Omental fat pad (tissue), 4 donors: ENCODE measurements around the gene PTPRM. TPM values are rescaled to one million over a fixed set of nuclear protein-coding genes. Genes with fewer than 3 reads are reported as not detected.

Experiments used
- ATAC-seq: fragments of 150-250 bp; one replicate; pipeline ENCODE4 v1.9.1; 2016; ENCODE audit warnings: mild to moderate bottlenecking, moderate library complexity; ENCODE audit not compliant: low FRiP score
- DNase-seq: peaks from one replicate; pipeline ENCODE4 v3.0.0-alpha.2; 2019; ENCODE audit warnings: low spot score
- CTCF ChIP-seq, 3 donors: fragments of 450-650 bp; IDR thresholded peaks; one replicate each; pipeline ENCODE4 v1.5.1; 2016 to 2017; ENCODE audit warnings: antibody characterized with exemption in 3 of 3, mild to moderate bottlenecking in 3 of 3, moderate library complexity in 2 of 3
- total RNA-seq, 4 donors: library from RNA; depleted of rRNA; stranded (reverse); fragments of >200 nt; gene quantifications; one replicate each; pipeline ENCODE4 v1.1.0, GENCODE V29; 2016

Gene PTPRM
- total RNA-seq, 4 donors from 2014 or later = 64.8 to 238 (median 144) TPM

- no peak for TF ChIP-seq CTCF (IDR thresholded peaks at IDR 0.05)
- no peak for DNase-seq
- no peak for ATAC-seq
Measured at GRCh38 chr18:7904529-7904928, 337.4 kb downstream of the PTPRM start.

GRCh38 chr18:7908681-7909299 lies 341.7 kb downstream of the PTPRM start:
- DNase-seq (no peak), ATAC-seq (no peak)
- TF ChIP-seq CTCF (IDR thresholded peaks at IDR 0.05) = no peak

GRCh38 chr18:7914834-7915670 lies 347.9 kb downstream of the PTPRM start:
- no peak for ATAC-seq
- no peak for TF ChIP-seq CTCF (IDR thresholded peaks at IDR 0.05)
- no peak for DNase-seq

- TF ChIP-seq CTCF (IDR thresholded peaks at IDR 0.05) = no peak
- no peak for DNase-seq
- ATAC-seq = no peak
Measured at GRCh38 chr18:7918701-7919100, 351.6 kb downstream of the PTPRM start.

GRCh38 chr18:7919565-7919964 lies 352.4 kb downstream of the PTPRM start:
- ATAC-seq (no peak), DNase-seq (no peak)
- no peak for TF ChIP-seq CTCF (IDR thresholded peaks at IDR 0.05)

GRCh38 chr18:7921938-7922587 lies 354.9 kb downstream of the PTPRM start:
- TF ChIP-seq CTCF (IDR thresholded peaks at IDR 0.05) = no peak
- DNase-seq = no peak
- ATAC-seq = no peak
